T-helper 17 cell (primary cell): ENCODE results near the gene BMP8A. TPM values are rescaled to one million over a fixed set of nuclear protein-coding genes. Genes with fewer than 3 reads are reported as not detected.
"Not testable (repeated sequence)": the region's sequence is repeated elsewhere in the genome, so short reads cannot be mapped to it uniquely, and the experiment has no call there.

Experiments used
- ATAC-seq: fragments of 150-1000 bp; cut with Tn5 transposase; 2 replicates; pipeline ENCODE4 v1.10.0; 2021; ENCODE audit warnings: mild to moderate bottlenecking, moderate library complexity
- DNase-seq, 3 donors: peaks; one replicate each; pipeline versions ENCODE4 v3.0.0 to v3.0.0-alpha.2; 2020 to 2021
- H3K9me3 ChIP-seq: one replicate; pipeline ENCODE4 v1.7.0; 2013; ENCODE audit warnings: low read length, mild to moderate bottlenecking; ENCODE audit not compliant: control insufficient read depth, poor library complexity, severe bottlenecking
- H3K27ac Mint-ChIP-seq: one replicate; pipeline ENCODE4 v1.8.0; 2022; ENCODE audit warnings: mild to moderate bottlenecking, moderate library complexity, mixed read lengths
- H3K27me3 Mint-ChIP-seq: one replicate; pipeline ENCODE4 v1.8.0; 2022; ENCODE audit warnings: mixed read lengths
- H3K36me3 Mint-ChIP-seq: one replicate; pipeline ENCODE4 v1.8.0; 2022; ENCODE audit warnings: low read depth, mixed read lengths
- H3K4me1 Mint-ChIP-seq: one replicate; pipeline ENCODE4 v1.8.0; 2022; ENCODE audit warnings: mild to moderate bottlenecking, mixed read lengths
- H3K4me3 Mint-ChIP-seq: one replicate; pipeline ENCODE4 v1.8.0; 2022; ENCODE audit warnings: mild to moderate bottlenecking, moderate library complexity, mixed read lengths
- total RNA-seq, 4 donors: library from RNA in 2 of 4; stranded (reverse) in 2 of 4; gene quantifications; one replicate each; pipeline ENCODE4 v1.2.3 and lab custom pipeline; 2022 to 2026

BMP8A gene
- total RNA-seq, 2 donors from 2014 or later, result 0.23 TPM; not detected in 1

DNA sequence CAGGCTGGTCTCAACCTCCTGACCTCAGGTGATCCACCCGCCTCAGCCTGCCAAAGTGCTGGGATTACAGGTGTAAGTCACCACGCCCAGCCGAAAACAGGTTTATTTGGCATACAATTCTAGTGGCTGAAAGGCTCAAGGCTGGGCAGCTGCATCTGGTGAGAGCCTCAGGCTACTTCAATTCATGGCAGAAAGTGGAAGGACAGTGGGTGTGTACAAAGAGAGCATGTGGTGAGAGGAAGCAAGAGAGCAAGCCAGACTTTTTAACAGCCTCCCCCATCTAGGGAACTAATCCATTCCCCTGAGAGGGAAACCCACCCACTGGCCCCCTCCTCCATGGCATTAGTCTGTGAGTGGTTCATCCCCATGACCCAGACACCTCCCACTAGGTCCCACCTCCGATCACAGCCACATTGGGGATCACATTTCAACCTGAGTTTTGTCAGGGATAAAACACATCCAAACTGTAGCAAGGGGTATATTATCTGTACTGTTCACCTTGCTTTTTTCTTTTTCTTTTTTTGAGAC lies 9.5 kb downstream of the BMP8A start:
- no peak for DNase-seq
- no peak for ATAC-seq
- H3K27me3 Mint-ChIP-seq, result peaks cover 11% of the 10 kb centered on the region
- H3K27ac Mint-ChIP-seq, result no peak overlapping the region
- H3K9me3 ChIP-seq, result no peaks in the 10 kb centered on the region
- H3K36me3 Mint-ChIP-seq, result no peaks in the 10 kb centered on the region
- peaks cover 2% of the 10 kb centered on the region for H3K4me1 Mint-ChIP-seq
- H3K4me3 Mint-ChIP-seq, result no peak overlapping the region

DNA sequence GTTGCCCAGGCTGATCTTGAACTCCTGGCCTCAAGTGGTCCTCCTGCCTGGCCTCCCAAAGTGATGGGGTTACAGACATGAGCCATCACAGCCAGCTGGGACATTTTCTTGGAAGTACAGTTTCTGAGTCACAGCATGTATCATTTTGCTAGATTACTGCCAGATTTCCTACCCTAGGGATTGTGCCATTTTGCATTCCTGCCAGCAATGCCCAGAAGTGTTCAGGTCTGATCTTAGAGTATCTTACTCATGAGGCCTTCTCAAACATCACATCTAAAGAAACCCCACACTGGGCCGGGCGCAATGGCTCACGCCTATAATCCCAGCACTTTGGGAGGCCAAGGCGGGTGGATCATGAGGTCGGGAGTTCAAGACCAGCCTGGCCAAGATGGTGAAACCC lies 10.2 kb downstream of the BMP8A start:
- no peaks in the 10 kb centered on the region for H3K9me3 ChIP-seq
- DNase-seq, result no peak
- Mint-ChIP-seq H3K36me3 (no peaks in the 10 kb centered on the region), H3K27ac (no peak overlapping the region), H3K4me1 (peaks cover 3% of the 10 kb centered on the region), H3K4me3 (no peak overlapping the region), H3K27me3 (peaks cover 8% of the 10 kb centered on the region)
- ATAC-seq, result no peak

DNA sequence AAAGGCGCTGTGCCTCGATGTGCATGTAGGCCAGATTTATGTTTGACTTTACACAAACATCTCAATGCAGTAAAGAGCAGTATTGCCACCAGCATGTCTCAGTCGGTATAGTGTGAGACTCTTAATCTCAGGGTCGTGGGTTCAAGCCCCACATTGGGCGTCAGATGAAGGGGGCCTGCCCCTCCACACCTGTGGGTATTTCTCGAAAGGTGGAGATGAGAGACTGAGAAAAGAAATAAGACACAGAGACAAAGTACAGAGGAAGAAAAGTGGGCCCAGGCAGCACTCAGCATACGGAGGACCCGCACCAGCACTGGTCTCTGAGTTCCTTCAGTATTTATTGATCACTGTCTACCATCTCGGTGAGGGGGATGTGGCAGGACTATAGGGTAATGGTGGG lies 13.0 kb downstream of the BMP8A start:
- H3K27me3 Mint-ChIP-seq, result not testable (repeated sequence)

GRCh38 chr1:39505289-39505688 lies 13.9 kb downstream of the BMP8A start:
- Mint-ChIP-seq H3K27ac (no peak overlapping the region), H3K27me3 (peaks cover 8% of the 10 kb centered on the region), H3K36me3 (no peaks in the 10 kb centered on the region), H3K4me3 (no peak overlapping the region), H3K4me1 (peaks cover 10% of the 10 kb centered on the region)
- no peaks in the 10 kb centered on the region for H3K9me3 ChIP-seq
- no peak for DNase-seq
- ATAC-seq, result no peak

More for the DNA sequence above, 13.0 kb downstream of the BMP8A start:
- H3K27ac Mint-ChIP-seq, H3K36me3 Mint-ChIP-seq, H3K4me1 Mint-ChIP-seq, ATAC-seq, H3K4me3 Mint-ChIP-seq, DNase-seq, H3K9me3 ChIP-seq: not testable (repeated sequence)

DNA sequence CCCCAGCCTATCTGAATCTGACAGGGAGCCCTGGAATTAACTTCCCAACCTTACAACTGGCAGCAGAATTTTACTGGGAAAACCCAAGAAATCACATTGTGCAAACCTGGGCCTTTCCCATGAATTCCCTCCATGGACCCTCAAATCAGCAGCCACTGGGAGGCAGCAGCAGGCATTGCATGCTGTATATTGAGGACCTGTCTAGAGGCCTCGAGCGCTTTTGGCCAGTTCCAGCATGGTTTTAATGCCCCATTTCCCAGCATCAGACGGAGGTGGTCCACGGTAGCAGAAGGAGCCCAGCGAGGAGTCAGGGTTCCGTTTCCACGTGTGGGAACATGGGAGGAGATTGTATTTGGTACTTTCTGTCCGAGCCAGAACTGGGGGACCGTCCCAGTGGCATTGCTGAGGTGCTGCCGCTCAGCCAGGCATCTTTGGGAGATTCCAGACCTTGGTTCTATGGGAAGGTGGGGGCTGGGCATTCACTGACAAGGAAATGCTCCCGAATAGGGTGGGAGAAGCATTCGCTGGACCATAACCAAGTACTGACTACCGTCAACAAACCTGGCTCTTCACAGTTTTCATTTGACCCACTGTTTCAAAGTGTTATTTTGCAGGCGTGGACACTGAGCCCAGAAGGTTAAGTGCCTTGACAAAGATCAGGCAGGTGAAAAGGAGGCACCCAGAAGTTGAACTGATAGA lies 15.9 kb downstream of the BMP8A start:
- Mint-ChIP-seq H3K4me1 (peaks cover 12% of the 10 kb centered on the region), H3K4me3 (no peak overlapping the region), H3K27ac (no peak overlapping the region), H3K36me3 (no peaks in the 10 kb centered on the region), H3K27me3 (peaks cover 8% of the 10 kb centered on the region)
- ATAC-seq (no peak), DNase-seq (no peak)
- H3K9me3 ChIP-seq, result no peaks in the 10 kb centered on the region

- H3K36me3 Mint-ChIP-seq, result no peaks in the 10 kb centered on the region
- no peak for DNase-seq
- no peak overlapping the region for H3K4me3 Mint-ChIP-seq
- ATAC-seq, result no peak
- no peak overlapping the region for H3K27ac Mint-ChIP-seq
- peaks cover 12% of the 10 kb centered on the region for H3K4me1 Mint-ChIP-seq
- peaks cover 8% of the 10 kb centered on the region for H3K27me3 Mint-ChIP-seq
- H3K9me3 ChIP-seq, result no peaks in the 10 kb centered on the region
Observed at GRCh38 chr1:39508266-39508665, 16.8 kb downstream of the BMP8A start.

DNA sequence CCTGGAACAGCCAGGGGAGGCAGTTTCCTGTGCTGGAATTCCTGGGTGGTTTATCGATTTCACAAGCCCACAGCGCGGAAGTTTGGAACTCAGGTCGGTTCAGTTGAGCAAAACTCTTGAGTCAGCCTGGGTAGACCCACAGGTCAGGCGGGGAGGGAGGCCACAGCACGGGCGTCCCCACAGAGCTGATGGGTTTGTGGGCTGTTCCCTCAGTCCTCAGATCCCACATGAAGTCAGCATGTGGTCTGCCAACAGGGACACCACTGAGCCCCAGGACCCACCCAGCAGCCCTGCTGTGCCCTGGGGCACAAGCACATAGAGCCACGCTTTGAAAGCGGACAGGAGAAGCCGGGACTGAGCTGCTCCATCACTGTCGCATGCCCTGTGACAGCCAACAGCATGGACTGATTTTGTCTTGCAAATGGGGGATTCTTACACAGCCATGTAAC lies 17.4 kb downstream of the BMP8A start:
- DNase-seq, result no peak
- Mint-ChIP-seq H3K4me3 (peak overlapping the region; percentile 76), H3K27ac (peak overlapping the region; percentile 94), H3K27me3 (peaks cover 8% of the 10 kb centered on the region), H3K4me1 (peaks cover 12% of the 10 kb centered on the region), H3K36me3 (no peaks in the 10 kb centered on the region)
- peak; percentile 13 for ATAC-seq
- H3K9me3 ChIP-seq, result no peaks in the 10 kb centered on the region

GRCh38 chr1:39509360-39510009 lies 18.0 kb downstream of the BMP8A start:
- ATAC-seq (peak; percentile 38), DNase-seq (no peak)
- Mint-ChIP-seq H3K27me3 (peaks cover 8% of the 10 kb centered on the region), H3K4me3 (peak overlapping the region; percentile 76), H3K4me1 (peaks cover 12% of the 10 kb centered on the region), H3K27ac (peak overlapping the region; percentile 94), H3K36me3 (no peaks in the 10 kb centered on the region)
- H3K9me3 ChIP-seq, result no peaks in the 10 kb centered on the region

DNA sequence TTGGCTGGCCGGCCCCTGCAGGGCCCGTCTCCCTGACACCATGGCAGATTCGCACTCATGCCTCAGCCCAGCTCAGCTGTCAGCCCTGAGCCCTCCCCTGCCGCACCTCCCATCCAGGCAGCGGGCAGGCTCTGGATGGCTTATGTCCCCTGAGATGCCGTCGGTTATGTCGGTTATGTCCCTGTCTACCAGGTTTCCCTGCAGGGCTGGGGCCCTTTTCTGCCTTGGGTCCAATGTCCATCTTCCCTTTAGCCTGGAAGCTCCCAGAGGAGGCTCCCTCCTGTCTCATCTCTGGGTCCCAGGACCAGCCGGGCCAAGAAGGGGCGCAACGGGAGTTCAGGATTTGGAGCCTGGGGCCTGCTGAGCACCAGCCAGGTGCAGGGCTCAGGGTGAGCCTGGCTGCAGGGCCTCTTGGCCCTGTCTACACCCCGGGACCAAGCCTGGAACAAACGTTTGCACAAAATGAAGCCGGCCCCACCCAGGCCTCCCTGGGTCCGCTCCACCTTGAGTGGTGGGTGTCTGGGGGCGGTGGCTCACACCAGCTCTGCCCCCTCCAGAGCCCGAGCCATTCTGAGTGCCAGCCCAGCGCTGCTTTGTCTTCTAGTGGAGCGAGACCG lies 19.2 kb downstream of the BMP8A start:
- ATAC-seq, H3K36me3 Mint-ChIP-seq, DNase-seq, H3K4me3 Mint-ChIP-seq, H3K9me3 ChIP-seq, H3K27ac Mint-ChIP-seq, H3K27me3 Mint-ChIP-seq: not testable (repeated sequence)
- peaks cover 12% of the 10 kb centered on the region for H3K4me1 Mint-ChIP-seq

DNA sequence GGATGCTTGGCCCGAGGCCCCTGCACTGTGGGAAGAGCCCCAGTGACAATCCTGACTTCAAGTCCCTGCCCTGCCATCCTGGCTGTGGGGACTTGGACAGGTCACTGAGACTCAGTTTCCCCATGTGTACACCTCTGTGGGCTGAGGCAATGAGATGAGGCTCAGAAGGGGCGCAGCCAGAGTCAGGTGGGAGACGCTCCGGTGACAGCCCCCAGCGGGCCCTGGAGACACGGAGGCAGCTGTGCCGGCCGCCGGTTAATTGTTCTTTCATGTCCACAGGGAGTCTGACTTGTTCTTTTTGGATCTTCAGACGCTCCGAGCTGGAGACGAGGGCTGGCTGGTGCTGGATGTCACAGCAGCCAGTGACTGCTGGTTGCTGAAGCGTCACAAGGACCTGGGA lies 20.0 kb downstream of the BMP8A start:
- not testable (repeated sequence) for H3K27me3 Mint-ChIP-seq, H3K36me3 Mint-ChIP-seq, H3K4me3 Mint-ChIP-seq, ATAC-seq, H3K27ac Mint-ChIP-seq, H3K9me3 ChIP-seq, DNase-seq
- H3K4me1 Mint-ChIP-seq, result peaks cover 12% of the 10 kb centered on the region

GRCh38 chr1:39512234-39512847 lies 20.9 kb downstream of the BMP8A start:
- H3K9me3 ChIP-seq, H3K4me3 Mint-ChIP-seq, DNase-seq, H3K27me3 Mint-ChIP-seq, H3K4me1 Mint-ChIP-seq, H3K36me3 Mint-ChIP-seq, H3K27ac Mint-ChIP-seq: not testable (repeated sequence)
- peak; percentile 43 for ATAC-seq

DNA sequence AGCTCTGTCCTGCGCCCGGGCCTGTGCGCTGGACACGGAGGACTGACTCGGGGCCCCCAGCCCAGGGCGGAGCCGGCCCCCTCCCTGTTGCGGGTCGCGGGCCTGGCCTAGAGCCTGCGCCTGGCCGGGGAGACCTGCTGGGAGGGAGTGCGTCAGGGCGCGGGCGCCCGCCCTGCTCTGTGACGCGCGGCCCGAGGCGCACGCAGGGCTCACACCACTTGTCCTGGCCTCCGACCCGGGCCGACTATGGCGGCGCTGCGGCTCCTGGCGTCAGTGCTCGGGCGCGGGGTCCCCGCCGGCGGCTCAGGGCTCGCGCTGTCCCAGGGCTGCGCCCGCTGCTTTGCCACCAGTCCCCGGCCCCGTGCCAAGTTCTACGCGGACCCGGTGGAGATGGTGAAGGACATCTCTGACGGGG lies 23.3 kb downstream of the BMP8A start:
- DNase-seq, H3K27me3 Mint-ChIP-seq, H3K36me3 Mint-ChIP-seq, H3K9me3 ChIP-seq, H3K27ac Mint-ChIP-seq, H3K4me1 Mint-ChIP-seq, H3K4me3 Mint-ChIP-seq: not testable (repeated sequence)
- peak; percentile 35 for ATAC-seq
